T-helper 2 cell (primary cell): ENCODE results near the gene CORO2B.
"Not testable (repeated sequence)": the region's sequence is repeated elsewhere in the genome, so short reads cannot be mapped to it uniquely, and the experiment has no call there.

ENCODE experiments used
- DNase-seq, 5 experiments: peaks; one replicate each; pipeline versions ENCODE4 v3.0.0 to v3.0.0-alpha.2; 2012 to 2022

The CORO2B gene

GRCh38 chr15:68631601-68632051 is 52.8 kb downstream of the CORO2B start:
- no peak for DNase-seq

GRCh38 chr15:68632101-68632500 is 53.3 kb downstream of the CORO2B start:
- no peak for DNase-seq

DNA sequence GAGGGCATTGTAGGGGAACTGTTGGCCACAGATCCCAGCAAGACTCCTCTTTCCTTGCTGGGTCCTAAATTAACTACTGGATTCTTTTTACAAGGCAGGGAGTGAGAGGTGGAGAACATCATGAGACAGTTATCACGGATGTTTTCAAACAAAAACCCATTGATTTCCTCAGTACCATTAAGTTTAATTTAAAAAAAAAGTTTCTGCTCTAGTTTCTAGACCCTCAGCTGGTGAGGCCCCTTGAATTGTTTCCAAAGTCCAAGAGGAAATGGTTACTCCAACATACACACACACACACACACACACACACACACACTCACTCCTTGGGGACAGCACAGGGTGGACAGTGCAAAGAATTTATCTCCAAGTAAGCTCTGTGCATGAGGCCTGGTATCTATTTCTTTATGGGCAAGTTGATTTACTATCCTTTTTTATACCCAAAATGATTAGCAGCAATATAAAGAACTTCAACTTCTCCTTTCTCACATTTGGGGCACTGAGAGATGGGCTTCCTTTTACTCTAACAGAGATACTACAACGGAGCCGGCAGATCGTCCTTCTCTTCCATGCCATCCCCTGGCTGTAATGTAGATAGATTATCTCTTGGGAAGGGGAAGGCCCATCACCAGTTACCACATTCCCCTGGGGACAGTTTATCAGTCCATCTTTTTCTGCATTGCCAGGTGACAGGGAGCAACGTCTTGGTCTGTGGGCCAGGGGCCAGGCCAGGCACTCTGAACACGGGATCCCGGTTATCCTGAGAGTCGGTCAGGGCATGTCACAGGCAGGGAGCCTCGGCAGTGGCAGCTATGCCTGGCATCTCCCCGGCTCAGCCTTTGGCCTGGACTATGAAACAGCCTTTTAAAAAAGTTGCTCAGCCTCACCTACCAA is 54.7 kb downstream of the CORO2B start:
- no peak for DNase-seq

DNA sequence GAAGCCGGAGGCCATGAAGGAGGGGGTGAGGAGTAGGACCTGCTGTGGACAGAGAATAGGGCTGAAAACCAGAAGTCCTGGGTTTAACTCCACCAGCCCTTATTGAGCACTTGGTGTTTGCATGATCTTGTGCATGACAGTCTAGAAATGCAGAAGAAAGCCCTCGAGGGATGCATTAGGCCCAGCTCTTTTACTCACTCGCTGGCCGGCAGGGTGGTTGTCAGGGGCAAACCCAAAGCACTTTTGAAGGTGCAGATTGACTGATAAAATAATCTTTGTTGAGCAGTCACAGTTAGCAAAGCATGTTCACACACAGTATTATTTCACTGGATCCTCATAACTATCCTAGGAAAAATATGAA is 55.3 kb downstream of the CORO2B start:
- no peak for DNase-seq

DNA sequence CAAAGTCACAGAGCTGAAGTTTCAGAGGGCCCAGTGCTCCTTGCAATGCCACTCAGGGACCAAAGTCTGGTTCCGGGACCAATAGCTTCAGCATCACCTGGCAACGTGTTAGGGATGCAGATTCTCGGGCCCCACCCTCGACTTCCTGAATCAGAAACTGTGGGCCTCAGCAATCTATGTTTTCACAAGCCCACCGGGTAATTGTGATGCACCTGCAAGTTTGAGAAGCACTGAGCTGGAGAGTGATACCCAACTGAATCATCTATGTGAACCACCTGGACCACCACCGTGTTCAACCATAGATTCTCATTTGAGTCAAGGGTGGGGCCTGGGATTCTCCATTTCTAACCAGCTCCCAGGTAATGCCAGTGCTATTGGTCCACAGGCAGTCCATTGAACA is 55.7 kb downstream of the CORO2B start:
- DNase-seq, result no peak

DNA sequence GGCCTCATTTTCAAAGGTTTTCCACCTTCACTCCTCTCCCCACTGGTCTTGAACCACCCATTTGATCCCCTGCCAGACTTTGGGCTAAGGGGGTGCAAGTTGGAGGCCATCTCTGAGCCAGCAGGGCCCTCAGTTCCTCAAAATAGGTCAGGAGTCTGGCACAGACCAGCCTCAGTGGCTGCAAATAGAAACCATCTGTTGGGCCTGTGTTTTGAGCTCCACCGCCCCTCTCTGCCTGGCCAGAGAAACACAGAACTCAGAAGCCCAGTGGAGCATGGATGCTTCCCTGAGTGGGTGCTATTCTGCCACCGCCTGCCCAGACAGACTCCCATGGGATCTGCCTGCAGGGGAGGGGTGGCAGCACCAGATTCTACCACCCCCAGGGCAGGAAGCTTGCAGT is 56.3 kb downstream of the CORO2B start:
- DNase-seq, result no peak

DNA sequence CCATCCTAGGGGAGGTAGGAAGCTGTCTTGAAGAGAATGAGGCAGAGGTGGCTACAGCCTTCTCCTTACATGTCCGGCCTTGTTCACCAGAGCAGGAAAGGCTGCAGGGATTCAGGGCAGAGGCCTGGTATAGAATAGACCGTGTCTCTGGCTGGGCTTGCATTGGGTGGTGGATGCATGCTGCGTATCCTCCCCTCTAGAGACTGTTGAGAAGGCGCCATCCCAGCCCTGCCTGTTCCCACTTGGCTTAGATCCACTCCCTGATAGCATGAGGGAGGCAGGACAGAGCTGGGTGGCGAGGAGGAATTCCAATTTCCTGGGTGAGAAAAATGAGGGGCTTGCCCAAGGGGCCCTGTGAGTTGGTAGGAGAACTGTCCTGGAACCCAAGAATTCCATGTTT is 57.5 kb downstream of the CORO2B start:
- DNase-seq, result no peak

DNA sequence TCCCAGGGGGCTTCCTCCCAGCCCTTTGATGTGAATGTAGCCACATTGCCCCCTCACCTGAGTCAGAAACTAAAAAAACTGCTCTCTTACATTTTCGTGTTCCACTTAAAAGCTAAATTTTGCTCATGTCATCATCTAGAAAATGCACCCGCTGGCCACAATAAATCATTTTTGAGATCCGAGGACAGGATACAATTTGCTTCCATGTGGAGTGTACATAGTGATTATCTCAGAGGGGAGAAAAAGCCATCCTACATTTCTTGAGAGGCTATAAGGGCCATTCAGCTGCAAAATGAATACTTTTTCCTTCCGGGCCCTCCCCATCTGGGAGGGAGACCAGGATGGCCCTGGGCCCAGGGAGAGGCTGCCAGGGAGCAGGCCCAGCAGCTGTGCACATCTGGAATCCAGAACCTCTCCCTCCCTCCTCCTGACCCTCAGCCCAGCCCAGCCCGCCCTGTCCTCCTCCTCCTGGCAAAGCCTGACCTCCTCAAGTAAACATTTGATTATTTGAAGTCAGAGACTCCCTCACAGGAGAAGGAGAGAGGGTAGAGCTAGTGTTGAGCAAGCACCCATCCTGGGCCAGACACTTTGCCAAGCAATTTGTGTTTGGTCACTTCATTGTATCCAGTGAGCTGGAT is 59.1 kb downstream of the CORO2B start:
- no peak for DNase-seq

DNA sequence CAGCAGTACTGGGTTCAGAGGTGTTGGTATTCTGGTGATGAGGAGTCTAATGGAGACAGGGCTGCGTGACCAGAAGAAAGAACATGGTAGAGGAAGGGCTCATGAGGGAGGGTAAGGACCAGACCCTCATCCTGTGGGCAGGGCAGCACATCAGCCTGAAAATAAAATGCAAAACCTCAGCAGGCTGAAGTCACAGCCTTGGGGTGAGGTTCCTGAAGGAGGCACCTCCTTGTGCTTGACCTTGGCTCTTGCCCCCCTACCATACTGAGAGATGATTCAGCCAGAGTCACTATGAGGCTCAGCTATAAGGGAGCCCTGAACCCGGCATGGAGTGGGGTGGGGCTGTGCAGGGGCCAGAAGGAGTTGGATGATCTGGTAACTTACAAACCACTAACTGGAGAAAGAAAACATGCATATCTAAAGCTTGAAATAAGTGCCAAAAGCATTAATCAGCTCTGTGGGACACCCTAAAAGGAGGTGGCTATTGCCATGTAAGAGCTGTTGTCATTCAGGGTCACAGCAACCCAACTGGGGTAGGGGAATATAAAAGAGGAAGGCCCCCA is 60.2 kb downstream of the CORO2B start:
- DNase-seq, result no peak

- no peak for DNase-seq
Observed at GRCh38 chr15:68639926-68640600, 61.3 kb downstream of the CORO2B start.

DNA sequence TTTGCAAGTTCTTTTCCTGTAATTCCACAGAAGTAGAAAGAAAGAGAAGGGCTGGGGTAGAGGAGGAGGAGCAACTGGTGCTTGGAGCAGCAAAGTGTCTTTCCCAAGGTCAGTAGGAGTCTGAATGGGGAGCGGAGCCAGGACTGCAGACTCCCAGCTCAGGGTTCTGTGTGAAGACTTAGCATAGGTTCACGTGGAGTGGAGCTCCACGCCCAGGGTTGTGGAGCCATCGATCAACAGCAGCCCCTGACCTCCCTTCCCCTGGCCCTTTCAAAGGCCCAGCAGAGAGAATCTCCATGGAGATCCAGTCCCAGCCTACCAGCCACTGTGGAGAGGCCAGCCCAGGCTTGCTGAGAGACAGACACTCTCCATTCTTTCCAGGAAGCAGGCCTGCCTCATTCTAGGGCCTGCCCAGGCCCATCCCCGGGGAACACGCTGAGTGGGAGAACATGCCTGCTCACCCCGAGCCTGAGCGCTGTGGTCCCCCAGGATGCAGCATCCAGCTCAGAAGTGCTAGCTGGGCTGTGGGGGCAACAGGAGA is 62.1 kb downstream of the CORO2B start:
- DNase-seq, result no peak

DNA sequence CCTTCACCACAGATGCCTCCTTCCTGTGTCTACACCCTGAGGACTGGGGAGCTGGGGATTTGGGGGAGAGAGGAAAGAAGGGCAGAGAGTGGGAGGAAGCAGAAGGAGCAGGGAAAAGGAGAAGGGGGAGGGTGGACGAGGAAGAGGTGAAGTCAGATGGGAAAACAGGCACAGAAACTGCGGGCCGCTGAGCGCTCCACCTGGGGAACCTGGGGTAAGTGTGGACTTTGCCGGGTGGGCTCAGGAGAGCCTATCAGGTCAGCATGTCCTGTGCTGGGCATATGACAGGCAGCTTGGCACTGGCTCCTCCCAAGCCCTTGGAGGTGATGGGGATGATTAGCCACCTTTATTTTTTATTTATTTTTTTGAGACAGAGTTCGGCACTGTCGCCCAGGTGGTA is 62.6 kb downstream of the CORO2B start:
- DNase-seq, result no peak

DNA sequence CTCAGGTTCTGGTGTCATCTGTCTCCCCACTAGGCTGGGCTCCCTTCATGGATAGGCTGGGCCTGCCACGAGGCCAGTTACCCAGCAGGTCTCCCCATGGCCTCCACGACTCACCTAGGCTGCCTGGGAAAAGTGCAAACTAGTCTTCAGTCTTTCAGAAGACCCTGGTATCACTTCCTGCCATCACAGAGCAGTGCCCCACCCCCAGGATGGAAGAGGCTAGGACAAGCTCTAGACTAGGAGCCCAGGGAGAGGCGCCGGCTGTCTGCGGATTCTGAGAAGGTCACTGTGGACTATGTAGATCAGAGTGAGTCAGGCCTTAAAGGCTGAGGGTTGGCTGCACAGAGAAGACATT is 63.7 kb downstream of the CORO2B start:
- DNase-seq, result no peak

DNA sequence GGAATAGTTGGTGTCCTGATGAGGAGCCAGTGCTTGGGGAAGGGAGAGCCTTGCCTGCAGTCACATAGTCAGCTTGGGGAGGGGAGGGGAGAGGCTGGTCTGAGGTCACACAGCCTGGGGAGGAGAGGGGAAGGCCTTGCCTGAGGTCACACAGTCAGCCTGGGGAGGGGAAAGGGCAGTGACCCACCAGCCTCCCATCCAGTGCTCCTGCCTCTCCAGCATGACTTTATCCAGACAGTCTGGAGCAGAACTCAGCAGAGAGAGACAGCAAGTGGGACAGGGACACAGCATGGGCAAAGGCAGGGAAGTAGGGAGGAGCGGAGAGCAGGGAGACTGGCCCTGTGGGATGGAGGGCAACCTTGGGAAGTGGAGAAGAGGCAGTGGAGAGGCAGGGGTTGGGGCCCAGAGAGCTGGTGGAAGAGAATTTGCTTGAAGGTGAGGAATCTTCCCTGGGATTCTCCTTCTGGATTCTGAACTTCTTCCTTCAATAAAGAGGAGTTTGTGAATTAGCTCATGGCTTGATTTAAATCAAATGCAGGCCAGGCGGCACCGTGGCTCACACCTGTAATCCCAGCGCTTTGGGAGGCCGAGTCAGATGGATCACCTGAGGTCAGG is 64.5 kb downstream of the CORO2B start:
- no peak for DNase-seq

DNA sequence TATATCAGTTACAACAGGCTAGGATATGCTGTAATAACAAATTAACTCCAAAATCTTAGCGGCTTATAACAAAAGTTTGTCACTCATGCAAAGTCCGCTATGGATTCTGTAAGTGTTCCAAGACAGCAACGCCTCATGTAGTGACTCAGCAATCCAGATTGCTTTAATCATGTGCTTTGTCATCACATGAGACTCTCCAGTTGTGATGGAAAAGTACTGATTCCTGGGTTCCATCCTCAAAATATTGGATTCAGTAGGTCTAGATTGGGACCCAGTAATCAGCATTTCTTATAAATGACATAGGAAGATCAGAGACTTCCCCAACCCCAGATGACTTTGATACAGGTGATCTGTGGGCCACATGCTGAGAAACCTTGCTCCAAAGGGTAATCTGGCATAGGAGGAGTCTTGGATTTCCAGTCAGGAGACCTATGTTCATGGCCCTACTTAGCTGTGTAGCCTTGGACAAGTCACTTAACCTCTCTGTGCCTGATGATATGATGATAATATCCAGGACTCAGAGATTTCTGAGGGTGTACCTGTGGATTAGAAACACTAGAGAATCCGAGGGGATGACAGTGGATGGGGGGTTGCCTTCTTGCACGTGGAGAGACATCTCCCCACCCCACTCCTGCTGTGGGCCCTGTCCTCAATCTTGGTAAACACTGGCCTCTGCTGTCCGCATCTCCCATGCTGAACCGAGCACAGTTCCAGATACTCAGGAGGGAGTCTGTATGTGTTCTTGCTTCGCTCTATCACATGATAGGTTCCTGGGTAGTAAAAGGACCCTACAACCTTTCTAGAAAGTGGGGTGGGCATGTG is 65.5 kb downstream of the CORO2B start:
- DNase-seq, result no peak

- DNase-seq, result no peak
Observed at GRCh38 chr15:68644996-68645395, 66.2 kb downstream of the CORO2B start.

DNA sequence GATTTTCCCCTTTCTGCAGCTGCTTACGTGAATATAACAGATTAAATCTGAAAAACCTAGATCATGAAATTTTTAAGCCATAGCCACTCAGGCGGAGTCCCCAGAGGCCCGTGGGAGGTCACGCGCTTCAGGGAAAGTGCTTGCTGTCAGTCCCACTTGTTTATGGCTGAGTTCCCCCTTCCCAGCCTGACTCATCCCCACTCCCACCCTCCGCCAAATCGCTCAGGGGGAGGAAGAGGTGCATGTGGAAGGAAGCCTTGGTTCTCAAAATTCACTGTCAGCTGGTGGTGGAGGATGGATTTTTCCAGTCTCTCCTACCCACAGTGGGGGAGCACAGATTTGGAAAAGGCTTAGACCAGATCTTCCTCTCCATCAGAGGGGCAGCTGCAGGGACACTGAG is 67.4 kb downstream of the CORO2B start:
- no peak for DNase-seq

GRCh38 chr15:68646696-68647095 is 67.9 kb downstream of the CORO2B start:
- no peak for DNase-seq

GRCh38 chr15:68647361-68647760 is 68.6 kb downstream of the CORO2B start:
- not testable (repeated sequence) for DNase-seq

GRCh38 chr15:68650901-68651709 is 72.3 kb downstream of the CORO2B start:
- DNase-seq, result peak in 4 of 5 experiments; percentile 7 to 26 (median 18)
